HG02870 (cell line): ENCODE results near the gene NDUFA9.

Experiments used
- ATAC-seq: cut with Tn5 transposase; IDR thresholded peaks from one replicate; pipeline ENCODE4 v1.9.1; 2021; ENCODE audit warnings: mild to moderate bottlenecking, moderate library complexity; ENCODE audit not compliant: unreplicated experiment

The NDUFA9 gene

DNA sequence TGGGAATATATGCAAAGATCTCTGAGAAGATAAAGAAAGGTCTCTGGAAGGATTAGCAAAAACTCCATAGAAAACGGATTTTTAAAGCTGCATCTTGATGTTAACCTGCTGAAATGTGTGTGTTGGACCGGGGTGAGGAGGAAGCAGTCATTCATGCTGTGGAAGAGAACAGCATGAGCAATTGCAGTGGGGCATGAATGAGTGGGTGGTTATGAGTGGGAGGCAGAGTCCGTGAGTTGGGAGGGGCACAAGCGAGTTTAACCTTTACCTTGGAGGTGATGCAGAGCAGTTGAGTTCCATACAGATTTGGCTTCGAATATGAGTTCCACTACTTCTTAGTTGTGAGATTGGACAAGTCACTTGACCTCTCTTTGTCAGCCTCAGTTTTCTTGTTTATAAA lies 41.8 kb downstream of the NDUFA9 start:
- ATAC-seq: no peak
